ENCODE results near the gene SERPINF2.
"Not testable (repeated sequence)": the region's sequence is repeated elsewhere in the genome, so short reads cannot be mapped to it uniquely, and the experiment has no call there.

Gene SERPINF2

GRCh38 chr17:1762901-1763898 is 20.5 kb downstream of the SERPINF2 start:
- DNase-seq = peak; percentile 41 to 70 (median 59)

DNA sequence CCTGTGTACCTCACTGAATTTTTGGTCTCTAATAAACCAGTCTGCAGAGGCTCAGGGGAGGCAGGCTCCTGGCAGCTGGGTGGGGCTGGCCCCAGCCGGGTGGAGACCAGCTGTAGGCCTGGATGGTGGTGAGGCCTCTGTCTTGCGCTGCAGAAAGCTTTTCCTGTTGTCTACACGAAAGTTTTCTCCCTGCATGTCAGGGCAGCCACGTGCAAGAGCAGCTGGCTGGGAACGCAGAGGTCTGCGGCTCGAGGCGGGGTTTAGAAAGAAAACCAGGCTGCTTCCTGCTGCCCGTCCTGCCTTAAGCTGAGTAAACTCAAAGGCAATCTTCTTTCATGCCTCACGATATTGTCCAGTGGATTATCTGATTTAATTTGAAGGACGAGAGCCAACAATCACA is 21.6 kb downstream of the SERPINF2 start:
- peak; percentile 77 to 92 (median 86) for DNase-seq

DNA sequence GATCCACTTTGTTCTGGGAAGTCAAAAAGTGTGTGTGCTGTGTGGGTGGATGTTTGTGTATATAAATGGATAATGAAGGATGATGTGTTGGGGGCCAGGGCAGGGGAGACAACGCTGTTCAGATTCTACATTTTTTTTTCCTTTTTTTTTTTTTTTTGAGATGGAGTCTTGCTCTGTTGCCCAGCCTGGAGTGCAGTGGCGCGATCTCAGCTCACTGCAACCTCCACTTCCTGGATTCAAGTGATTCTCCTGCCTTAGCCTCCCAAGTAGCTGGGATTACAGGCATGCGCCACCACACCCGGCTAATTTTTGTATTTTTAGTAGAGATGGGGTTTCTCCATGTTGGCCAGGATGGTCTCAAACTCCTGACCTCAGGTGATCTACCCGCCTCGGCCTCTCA is 22.0 kb downstream of the SERPINF2 start:
- not testable (repeated sequence) for DNase-seq

DNA sequence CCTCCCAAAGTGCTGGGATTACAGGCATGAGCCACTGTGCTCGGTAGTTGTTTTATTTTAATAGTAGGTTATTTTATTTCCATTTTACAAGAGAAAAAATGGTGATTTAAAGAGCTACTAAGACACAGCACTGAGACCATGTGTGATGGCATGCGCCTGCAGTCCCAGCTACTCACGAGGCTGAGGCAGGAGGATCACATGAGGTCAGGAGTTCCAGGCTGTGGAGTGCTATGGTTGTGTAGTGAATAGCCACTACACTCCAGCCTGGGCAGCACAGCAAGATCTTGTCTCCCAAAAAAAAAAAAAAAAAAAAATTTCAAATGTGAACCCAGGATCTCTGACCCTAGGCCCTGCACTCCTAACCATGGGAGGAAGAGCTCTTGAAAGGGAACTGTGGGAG is 22.9 kb downstream of the SERPINF2 start:
- DNase-seq = no peak

DNA sequence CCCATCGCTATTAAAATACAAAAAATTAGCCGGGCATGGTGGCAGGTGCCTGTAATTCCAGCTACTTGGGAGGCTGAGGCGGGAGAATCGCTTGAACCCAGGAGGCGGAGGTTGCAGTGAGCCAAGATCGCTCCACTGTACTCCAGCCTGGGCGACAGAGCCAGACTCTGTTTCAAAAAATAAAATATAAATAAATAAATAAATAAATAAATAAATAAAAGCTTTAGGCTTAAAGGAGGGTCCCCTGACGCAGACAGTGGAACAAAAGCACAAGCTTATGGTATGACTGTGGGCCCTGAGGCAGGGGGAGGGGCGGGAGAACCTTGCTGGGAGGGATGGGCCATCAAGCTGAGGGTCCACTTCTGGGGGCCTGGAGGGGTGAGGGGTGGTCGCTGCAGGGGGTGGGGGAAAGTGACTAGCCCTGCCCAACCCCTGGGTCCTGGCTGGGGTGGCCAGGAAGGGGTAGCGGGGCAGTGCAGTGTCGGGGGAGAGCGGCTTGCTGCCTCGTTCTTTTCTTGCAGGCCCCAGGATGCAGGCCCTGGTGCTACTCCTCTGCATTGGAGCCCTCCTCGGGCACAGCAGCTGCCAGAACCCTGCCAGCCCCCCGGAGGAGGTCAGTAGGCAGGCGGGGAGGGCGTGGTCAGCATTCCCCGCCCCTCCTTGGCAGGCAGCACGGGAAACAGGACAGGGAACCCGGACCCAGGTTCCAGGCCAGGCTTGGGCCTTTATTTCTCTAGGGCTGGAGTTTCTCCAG is 23.9 kb downstream of the SERPINF2 start:
- no peak for DNase-seq

- DNase-seq = no peak
These were observed 24.7 kb downstream of the SERPINF2 start for GRCh38 chr17:1767358-1767757.

DNA sequence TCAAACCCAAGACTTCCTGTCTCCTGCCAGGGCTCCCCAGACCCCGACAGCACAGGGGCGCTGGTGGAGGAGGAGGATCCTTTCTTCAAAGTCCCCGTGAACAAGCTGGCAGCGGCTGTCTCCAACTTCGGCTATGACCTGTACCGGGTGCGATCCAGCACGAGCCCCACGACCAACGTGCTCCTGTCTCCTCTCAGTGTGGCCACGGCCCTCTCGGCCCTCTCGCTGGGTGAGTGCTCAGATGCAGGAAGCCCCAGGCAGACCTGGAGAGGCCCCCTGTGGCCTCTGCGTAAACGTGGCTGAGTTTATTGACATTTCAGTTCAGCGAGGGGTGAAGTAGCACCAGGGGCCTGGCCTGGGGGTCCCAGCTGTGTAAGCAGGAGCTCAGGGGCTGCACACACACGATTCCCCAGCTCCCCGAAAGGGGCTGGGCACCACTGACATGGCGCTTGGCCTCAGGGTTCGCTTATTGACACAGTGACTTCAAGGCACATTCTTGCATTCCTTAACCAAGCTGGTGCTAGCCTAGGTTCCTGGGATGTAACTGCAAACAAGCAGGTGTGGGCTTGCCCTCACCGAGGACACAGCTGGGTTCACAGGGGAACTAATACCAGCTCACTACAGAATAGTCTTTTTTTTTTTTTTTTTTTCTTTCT is 27.3 kb downstream of the SERPINF2 start:
- no peak for DNase-seq

DNA sequence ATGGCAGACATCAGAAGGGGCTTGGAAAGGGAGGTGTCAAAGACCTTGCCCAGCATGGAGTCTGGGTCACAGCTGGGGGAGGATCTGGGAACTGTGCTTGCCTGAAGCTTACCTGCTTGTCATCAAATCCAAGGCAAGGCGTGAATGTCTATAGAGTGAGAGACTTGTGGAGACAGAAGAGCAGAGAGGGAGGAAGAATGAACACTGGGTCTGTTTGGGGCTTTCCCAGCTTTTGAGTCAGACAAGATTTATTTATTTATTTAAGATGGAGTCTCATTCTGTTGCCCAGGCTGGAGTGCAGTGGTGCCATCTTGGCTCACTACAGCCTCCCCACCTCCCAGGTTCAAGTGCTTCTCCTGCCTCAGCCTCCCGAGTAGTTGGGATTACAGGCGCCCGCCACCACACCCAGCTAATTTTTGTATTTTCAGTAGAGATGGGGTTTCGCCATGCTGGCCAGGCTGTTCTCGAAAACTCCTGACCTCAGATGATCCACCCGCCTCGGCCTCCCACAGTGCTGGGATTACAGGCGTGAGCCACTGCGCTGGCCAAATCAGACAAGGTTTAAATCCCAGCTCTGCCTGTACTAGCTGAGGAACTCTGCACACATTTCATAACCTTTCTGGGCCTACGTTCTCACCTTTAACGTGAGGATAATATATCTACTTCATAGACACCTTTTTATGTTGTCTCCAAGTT is 30.5 kb downstream of the SERPINF2 start:
- peak in 1 of 4 experiments; percentile 38 for DNase-seq

- DNase-seq = no peak
These were observed 31.1 kb downstream of the SERPINF2 start for GRCh38 chr17:1773696-1774181.

DNA sequence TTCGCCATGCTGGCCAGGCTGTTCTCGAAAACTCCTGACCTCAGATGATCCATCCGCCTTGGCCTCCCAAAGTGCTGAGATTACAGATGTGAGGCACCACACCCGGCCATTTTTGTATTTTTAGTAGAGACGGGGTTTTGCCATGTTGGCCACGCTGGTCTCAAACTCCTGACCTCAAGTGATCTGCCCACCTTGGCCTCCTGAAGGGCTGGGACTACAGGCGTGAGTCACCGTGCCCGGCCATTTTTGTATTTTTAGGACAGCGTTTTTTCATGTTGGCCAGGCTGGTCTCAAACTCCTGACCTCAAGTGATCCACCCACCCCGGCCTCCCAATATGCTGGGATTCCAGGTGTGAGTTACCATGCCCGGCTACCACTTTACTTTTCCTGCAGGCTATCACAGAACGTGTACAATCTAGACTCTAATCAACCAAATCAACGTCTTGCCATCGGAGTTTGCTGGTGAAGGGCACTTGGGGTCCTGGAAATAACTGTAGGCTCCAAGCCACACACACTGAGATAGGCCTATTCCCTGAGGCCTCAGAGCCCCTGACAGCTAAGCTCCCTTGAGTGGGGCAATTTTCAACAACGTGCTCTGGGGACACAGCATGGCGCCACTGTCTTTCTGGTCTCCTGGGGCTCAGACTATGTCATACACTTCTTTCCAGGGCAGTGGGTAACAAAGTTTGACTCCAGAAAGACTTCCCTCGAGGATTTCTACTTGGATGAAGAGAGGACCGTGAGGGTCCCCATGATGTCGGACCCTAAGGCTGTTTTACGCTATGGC is 31.9 kb downstream of the SERPINF2 start:
- no peak for DNase-seq

GRCh38 chr17:1776328-1776727 is 33.7 kb downstream of the SERPINF2 start:
- DNase-seq = no peak

DNA sequence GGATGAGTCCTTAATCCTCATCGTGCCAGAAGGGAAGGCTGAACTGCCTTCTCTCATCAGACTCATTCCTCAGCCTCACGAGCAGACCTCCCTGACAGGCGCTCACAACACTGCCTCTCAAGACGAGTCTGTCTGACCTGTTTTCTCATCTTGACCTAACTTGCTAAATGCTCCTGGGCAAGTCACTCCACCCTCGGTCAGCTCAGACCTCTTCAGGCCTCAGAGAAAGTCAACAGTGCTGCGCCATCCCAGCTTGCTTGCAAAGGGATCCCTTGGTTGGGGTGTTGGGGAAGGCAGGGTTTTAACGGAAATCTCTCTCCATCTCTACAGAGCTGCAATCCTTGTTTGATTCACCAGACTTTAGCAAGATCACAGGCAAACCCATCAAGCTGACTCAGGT is 34.2 kb downstream of the SERPINF2 start:
- no peak for DNase-seq

DNA sequence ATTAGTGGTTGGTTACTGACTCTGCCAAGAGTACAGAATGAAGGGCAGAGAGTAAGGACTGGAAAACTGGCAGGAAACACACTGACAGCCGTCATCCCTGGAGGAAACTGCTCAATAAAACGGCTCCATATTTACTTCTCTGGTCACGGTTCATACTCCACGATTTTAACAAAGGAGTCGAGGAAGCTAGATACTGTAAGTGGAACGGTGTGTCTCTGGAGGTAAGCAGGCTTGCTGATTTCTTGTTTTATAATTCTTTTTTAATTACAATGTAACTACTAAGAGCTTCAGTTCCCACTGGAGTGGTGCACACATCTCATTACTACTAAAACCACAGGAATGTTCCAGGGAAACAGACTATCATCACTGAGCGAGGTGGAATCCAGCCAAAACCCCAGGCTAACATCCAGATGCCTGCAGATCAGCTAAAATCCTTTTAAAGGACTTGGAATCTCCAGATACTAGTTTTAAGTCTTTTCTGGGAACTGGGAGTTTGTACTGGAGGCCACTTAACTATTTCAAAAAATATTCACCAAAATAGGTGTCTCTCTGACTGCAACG is 37.0 kb downstream of the SERPINF2 start:
- DNase-seq = no peak

GRCh38 chr17:1782171-1782567 is 39.5 kb downstream of the SERPINF2 start:
- no peak for DNase-seq

- DNase-seq = peak; percentile 47 to 76 (median 52)
These were observed 40.6 kb downstream of the SERPINF2 start for GRCh38 chr17:1783271-1783670.

- peak; percentile 79 to 89 (median 86) for DNase-seq
These were observed 41.4 kb downstream of the SERPINF2 start for GRCh38 chr17:1783834-1784611.

DNA sequence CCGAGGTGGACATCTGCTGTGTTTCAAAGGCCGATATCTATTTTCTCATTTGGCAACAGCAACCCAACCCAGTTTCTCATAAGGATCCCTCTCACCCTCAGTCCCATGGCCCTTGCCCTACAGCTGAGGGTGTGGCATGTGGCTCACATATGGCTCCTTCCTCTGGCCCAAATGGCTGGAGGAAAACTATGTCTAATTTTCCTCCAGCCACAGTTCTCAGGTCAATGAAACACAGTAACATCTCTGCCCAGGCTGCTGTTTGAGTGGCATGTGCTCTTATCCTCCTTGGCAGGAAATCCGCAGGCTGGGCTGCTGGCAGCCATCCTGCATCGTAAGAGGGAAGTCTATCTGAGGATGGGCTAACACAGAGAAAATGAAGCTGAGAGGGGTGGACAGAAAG is 43.3 kb downstream of the SERPINF2 start:
- peak in 2 of 4 experiments; percentile 36 to 40 for DNase-seq

DNA sequence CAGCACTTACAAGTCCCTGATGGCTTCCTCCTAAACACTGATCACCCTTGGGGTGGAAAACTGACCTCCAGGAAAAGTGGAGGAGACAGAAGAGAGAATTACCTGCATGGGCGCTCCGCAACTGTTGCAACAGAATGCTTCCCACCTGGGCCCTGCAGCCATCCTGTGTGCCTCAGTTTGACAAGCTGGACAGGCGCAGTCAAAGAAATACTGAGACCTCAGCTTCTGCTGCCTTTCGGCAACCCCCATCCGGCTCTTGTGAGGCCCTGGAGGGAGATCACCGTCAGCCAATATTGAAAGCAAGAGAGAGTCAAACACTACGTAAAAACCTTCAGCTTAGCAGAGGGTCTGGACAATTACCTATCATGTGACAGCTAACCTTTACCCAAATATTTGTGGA is 44.0 kb downstream of the SERPINF2 start:
- no peak for DNase-seq

- peak; percentile 42 to 61 (median 53) for DNase-seq
These were observed 44.7 kb downstream of the SERPINF2 start for GRCh38 chr17:1787301-1787902.

DNA sequence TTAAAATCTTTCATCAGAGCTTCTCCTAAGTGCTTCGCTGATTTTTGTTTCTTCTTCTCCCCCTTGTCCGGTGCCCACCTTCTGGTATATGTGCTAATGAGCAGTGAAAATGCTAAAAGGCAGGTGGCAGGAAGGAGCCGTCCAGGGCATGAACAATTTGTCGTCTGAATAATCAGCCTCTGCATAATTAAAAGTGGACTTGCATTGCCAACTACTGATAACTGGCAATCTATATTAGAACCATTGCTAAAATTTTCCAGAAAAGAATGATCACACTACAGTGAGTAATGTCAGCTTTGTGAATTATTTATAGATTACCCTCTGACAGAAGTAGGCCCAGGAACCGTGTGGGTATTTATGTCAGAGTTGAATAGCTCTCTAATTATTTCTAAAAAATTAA is 47.3 kb downstream of the SERPINF2 start:
- peak in 2 of 4 experiments; percentile 30 to 49 for DNase-seq
